Adipose tissue (tissue), 3 donors: ENCODE data around the gene USP24. TPM values are rescaled to one million over a fixed set of nuclear protein-coding genes. Genes with fewer than 3 reads are reported as not detected.

ENCODE experiments used
- H3K27ac ChIP-seq: one replicate; pipeline ENCODE4 v1.5.1; 2013; ENCODE audit warnings: low read depth, low read length
- WGBS, 3 donors: extraction: QIAGEN DNeasy Blood & Tissue Kit; methylation state at CpG; one replicate each; pipeline ENCODE4 v1.1.7; 2013; 5-methylcytosine and 5-hydroxymethylcytosine counted together
- polyA plus RNA-seq, 3 donors: library from polyadenylated mRNA; stranded (reverse); fragments of 200-250 nt; gene quantifications; one replicate each; pipeline ENCODE4 v1.2.3, GENCODE V29; 2013
- donor health status: healthy with polysubstance abuse.
- donor health status: Bipolar disorder and iron deficiency.
- donor health status: healthy.

USP24 gene
- polyA plus RNA-seq, 3 donors = 6.6 to 16.0 (median 9.3) TPM

GRCh38 chr1:55054396-55054795 is 160.8 kb downstream of the USP24 start:
- 88 to 95% (median 91%) methylated on average over 5 of the region's 5 CpGs for WGBS, 3 donors
- H3K27ac ChIP-seq = no peak overlapping the region

DNA sequence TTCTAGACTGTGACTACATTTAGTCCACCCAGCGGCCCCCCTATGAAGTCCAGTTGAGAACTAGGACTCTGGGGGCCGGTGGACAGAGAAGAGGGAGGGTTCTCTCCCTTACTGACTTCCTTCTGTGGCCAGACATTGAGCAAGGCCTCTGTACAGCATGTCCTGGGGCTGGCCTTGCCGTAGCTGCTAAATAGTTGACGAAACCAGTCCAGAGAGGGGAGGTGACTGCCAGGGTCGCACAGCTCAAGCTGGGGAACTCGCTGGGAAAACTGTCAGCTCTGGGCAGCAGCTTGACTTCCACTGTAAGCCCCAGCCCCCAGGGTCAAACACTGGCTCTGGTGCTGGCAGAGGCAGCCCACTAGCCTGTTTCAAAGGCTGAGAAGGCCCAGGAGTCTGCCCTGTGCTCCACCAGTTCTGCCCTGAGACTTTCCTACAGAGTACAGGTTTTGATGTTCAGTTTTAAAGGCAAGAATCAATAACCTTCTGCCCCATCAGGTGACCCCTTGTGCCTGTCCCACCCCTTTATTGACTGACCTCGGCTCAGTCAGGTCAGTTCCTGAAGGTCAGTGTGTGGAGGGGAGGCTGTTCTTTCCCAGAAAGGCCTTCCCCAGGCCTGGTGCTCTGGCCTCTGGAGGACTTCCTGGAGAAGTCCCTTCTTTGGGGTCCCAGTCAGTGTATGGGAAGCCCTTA is 161.8 kb downstream of the USP24 start:
- 41 to 50% (median 47%) methylated on average over 7 of the region's 7 CpGs for WGBS, 3 donors
- no peak overlapping the region for H3K27ac ChIP-seq

DNA sequence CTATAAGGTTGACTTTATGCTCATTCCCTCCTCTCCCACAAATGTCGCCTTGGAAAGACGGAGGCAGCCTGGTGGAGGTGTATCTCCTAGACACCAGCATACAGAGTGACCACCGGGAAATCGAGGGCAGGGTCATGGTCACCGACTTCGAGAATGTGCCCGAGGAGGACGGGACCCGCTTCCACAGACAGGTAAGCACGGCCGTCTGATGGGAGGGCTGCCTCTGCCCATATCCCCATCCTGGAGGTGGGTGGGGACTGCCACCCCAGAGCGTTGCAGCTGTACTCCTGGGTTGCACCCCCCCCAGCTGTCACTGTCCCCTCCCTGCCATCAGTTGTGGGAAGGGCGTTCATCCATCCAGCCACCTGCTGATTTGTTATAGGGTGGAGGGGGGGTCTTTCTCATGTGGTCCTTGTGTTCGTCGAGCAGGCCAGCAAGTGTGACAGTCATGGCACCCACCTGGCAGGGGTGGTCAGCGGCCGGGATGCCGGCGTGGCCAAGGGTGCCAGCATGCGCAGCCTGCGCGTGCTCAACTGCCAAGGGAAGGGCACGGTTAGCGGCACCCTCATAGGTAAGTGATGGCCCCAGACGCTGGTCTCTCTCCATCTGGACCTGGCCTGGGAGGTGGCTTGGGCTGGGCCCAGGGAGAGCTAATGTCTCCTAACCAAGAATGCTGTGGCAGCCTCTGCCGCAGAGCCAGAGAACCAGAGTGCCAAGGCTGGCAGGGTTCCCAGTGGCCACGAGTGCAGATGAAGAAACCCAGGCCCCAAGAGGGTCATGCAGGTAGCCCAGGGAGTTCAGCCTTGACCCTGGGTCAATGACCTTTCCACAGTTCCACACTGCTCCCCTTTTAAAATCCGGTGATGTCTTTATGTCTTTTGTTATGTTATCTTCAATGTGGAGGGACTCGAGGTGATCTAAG is 162.7 kb downstream of the USP24 start:
- WGBS, 3 donors = 87% methylated on average over 29 of the region's 29 CpGs
- H3K27ac ChIP-seq = no peak overlapping the region

GRCh38 chr1:55051621-55052020 is 163.5 kb downstream of the USP24 start:
- H3K27ac ChIP-seq = no peak overlapping the region

GRCh38 chr1:55051169-55051568 is 164.0 kb downstream of the USP24 start:
- 76 to 92% (median 83%) methylated on average over 5 of the region's 5 CpGs for WGBS, 3 donors
- H3K27ac ChIP-seq = no peak overlapping the region

More at GRCh38 chr1:55051621-55052020, 163.5 kb downstream of the USP24 start:
- 59 to 82% (median 60%) methylated on average over 9 of the region's 9 CpGs for WGBS, 3 donors

DNA sequence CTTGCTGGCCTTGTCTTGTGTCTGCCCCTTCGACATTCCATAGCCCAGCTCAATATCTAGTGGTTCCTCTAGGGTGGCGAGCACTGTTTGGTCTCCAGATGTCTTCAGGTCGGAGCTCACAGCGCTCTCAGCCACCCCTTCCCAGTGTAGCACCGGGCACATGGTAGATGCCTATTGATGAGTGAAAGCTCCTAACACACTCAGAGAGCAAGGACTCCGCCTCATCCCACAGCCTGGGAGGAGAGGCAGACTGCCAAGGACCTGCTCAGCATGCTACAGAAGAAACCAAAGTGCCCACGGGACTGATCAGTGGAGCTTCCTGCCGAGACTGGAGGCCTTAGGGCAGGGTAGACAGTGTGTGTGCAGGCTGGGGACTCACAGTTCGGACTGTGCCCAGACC is 164.9 kb downstream of the USP24 start:
- no peak overlapping the region for H3K27ac ChIP-seq
- 65 to 73% (median 67%) methylated on average over 9 of the region's 9 CpGs for WGBS, 3 donors

DNA sequence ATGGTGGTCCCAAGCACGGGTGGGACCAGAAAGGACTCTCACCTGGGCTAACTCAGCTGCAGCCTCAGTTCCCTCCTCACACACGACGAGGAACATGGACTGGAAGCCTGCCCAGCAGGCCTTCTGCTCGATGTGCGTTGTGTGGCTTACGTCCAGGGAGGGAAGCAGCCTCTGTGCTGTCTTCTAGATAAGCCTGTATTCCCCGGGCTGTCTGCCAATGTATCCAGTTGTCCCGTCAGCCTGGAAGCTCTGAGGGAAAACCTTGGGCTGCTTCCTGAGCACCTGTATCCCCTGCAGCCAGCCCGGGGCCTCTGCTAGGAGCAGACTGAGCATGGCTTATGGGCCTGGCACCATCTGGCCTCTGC is 165.3 kb downstream of the USP24 start:
- WGBS, 3 donors = 48 to 52% (median 50%) methylated on average over 8 to 9 of the region's 9 CpGs
- no peak overlapping the region for H3K27ac ChIP-seq

- no peak overlapping the region for H3K27ac ChIP-seq
- WGBS, 3 donors = 78 to 84% (median 82%) methylated on average over 9 of the region's 9 CpGs
These were observed 165.8 kb downstream of the USP24 start for GRCh38 chr1:55049271-55049913.

GRCh38 chr1:55048453-55049270 is 166.5 kb downstream of the USP24 start:
- no peak overlapping the region for H3K27ac ChIP-seq
- 89 to 92% (median 89%) methylated on average over 10 to 11 of the region's 11 CpGs for WGBS, 3 donors

DNA sequence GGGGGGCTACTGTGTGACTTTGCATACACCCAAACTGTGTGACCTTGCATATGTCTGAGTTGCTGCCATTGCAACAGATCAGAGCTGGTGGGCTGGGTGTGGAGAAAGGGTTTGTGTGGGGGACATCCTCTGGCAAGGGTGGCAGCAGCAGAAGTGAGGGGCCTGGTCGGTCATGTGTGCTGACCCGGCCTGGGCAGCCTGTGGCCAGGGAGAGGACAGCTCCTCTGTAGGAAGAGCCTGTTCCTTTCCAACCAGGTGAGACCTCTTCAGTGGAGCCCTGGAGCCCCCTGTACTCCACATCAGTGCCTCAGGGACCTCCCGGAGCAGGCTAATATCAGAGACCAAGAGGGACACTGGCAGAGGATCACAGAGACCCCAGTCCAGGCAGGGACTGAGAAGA is 167.6 kb downstream of the USP24 start:
- no peak overlapping the region for H3K27ac ChIP-seq
- 90 to 100% (median 93%) methylated on average over 3 of the region's 3 CpGs for WGBS, 3 donors

DNA sequence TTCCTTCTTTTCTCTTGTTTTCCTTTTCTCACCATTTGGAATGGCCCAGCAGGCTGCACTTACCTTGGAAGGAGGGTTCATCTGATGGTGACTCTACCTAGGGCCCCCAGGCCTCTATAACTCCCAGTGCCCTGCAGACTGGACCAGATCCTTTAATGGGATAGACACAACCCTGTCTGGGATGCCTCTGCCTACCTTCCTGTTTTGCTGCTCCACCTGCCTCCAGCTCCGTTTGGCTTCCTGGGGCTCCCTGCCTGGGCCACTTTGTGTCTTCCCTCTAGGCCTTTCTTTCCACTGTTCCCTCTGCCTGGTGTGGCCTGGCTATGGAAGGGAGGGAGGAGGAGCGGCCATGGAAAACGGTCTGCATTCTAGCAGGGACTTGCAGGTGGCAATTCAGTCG is 168.3 kb downstream of the USP24 start:
- 73 to 91% (median 86%) methylated on average over 4 of the region's 4 CpGs for WGBS, 3 donors

DNA sequence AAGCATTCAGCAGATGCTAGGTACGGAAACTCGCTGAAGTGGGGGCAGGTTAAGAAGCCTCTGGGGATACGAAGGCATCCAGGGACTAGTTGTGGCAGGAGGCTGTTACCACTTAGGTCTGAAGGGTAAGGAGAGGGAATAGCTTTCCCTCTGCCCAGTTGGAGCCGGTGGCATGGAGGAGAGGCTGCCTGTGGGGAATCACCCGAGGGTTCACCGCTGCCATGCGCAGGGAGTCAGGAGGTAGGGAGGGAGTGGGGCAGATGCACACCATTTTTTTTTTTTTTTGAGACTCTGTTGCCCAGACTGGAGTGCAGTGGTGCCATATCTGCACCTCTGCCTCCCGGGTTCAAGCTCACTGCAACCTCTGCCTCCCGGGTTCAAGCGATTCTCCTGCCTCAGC is 169.7 kb downstream of the USP24 start:
- WGBS, 3 donors = 95 to 98% (median 96%) methylated on average over 10 of the region's 10 CpGs

More for the DNA sequence above, 168.3 kb downstream of the USP24 start:
- no peak overlapping the region for H3K27ac ChIP-seq

DNA sequence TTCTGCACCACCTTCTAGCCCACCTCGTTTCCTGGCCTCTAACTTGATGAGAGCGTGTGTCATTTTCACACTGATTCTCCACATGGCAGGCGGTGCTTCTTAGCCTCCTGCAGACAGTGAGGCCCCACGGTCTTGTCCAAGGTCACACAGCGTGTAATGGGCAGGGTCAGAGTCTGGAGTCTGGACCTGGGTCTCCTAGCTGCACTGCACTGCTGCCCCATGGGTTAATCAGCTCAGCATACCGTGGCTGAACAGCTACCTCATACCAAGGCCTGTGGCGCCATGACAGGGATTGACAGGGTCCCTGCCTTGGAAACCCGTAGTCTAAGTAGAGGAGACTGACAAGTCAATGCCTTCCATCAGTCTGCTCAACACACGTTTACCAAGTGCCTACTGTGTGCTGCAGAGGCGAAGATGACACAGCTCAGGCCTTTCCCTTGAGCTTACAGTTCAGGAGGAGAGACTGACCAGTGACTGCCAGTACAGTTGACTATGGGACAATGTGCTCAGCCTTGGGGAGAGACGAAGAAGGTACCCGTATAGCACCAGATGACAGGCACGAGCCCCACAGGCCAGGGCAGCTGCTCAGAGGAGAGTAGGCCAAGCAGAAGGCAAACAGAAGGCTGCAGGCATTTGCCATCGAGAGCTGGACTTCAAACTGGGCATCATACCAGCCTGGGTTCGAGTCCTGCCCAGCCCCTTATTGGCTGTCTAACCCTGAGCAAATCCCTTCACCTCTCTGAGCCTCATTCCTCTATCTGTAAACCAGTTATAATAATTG is 170.4 kb downstream of the USP24 start:
- WGBS, 3 donors = 81 to 92% (median 88%) methylated on average over 15 of the region's 15 CpGs
- no peak overlapping the region for H3K27ac ChIP-seq

More for the DNA sequence above, 169.7 kb downstream of the USP24 start:
- no peak overlapping the region for H3K27ac ChIP-seq

- 94 to 98% (median 97%) methylated on average over 9 of the region's 9 CpGs for WGBS, 3 donors
These were observed 171.4 kb downstream of the USP24 start for GRCh38 chr1:55043726-55044125.

GRCh38 chr1:55043011-55043410 is 172.2 kb downstream of the USP24 start:
- 91 to 95% (median 92%) methylated on average over 2 of the region's 2 CpGs for WGBS, 3 donors
- H3K27ac ChIP-seq = no peak overlapping the region

More at GRCh38 chr1:55043726-55044125, 171.4 kb downstream of the USP24 start:
- H3K27ac ChIP-seq = no peak overlapping the region

DNA sequence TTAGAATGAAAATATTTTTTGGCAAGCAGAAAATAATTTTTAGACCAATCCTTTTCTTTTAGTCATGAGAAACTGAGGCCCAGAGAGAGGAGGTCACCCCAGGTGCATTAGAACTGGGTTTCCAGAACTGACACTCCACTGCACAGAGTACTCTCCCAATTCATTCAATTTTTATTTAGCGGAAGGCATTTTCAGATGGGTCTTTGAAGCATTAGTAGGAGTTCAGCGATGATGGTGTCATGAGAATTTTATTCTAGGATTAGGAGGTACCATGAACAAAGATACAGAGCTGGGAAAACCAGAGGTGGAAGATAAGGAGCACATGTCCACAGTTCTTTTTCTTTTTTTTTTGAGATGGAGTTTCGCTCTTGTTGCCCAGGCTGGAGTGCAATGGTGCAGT is 173.6 kb downstream of the USP24 start:
- 66 to 96% (median 78%) methylated on average over 3 of the region's 3 CpGs for WGBS, 3 donors

GRCh38 chr1:55040933-55041494 is 174.2 kb downstream of the USP24 start:
- WGBS, 3 donors = 39 to 55% (median 47%) methylated on average over 5 of the region's 5 CpGs
- no peak overlapping the region for H3K27ac ChIP-seq

More for the DNA sequence above, 173.6 kb downstream of the USP24 start:
- H3K27ac ChIP-seq = no peak overlapping the region
